Dendritic cell treated with granulocyte-macrophage colony-stimulating factor and Interleukin-4, amounts not matched to agents 40 ng/mL and 50 ng/mL, for 4 days (primary cell): Measurements from ENCODE around the gene VWF.

Source experiments
- H3K27ac Mint-ChIP-seq: one replicate; pipeline ENCODE4 v1.8.0; 2022; ENCODE audit warnings: mild to moderate bottlenecking, mixed read lengths
- H3K27me3 Mint-ChIP-seq: one replicate; pipeline ENCODE4 v1.8.0; 2022; ENCODE audit warnings: mild to moderate bottlenecking, mixed read lengths
- H3K36me3 Mint-ChIP-seq: one replicate; pipeline ENCODE4 v1.8.0; 2022; ENCODE audit warnings: low read depth, mixed read lengths
- H3K4me1 Mint-ChIP-seq: one replicate; pipeline ENCODE4 v1.8.0; 2022; ENCODE audit warnings: low read depth, mixed read lengths
- H3K4me3 Mint-ChIP-seq: one replicate; pipeline ENCODE4 v1.8.0; 2022; ENCODE audit warnings: mild to moderate bottlenecking, moderate library complexity, mixed read lengths
- H3K9me3 Mint-ChIP-seq: one replicate; pipeline ENCODE4 v1.8.0; 2022; ENCODE audit warnings: mixed read lengths
- intact Hi-C: fragments of 100-400 bp; cut with micrococcal nuclease; formaldehyde crosslinking; loops from one replicate; pipeline ENCODE4 v1.15.0; 2022

VWF gene

GRCh38 chr12:5966486-5967095, 157.9 kb downstream of the VWF start:
- no peak overlapping the region for H3K27ac Mint-ChIP-seq
- H3K4me3 Mint-ChIP-seq = no peak overlapping the region
- intact Hi-C loops = no loop called here
- no peaks in the 10 kb centered on the region for H3K9me3 Mint-ChIP-seq
- no peaks in the 10 kb centered on the region for H3K36me3 Mint-ChIP-seq
- H3K27me3 Mint-ChIP-seq = peaks cover 11% of the 10 kb centered on the region
- no peaks in the 10 kb centered on the region for H3K4me1 Mint-ChIP-seq

GRCh38 chr12:5965950-5966383, 158.5 kb downstream of the VWF start:
- Mint-ChIP-seq H3K27me3 (peaks cover 10% of the 10 kb centered on the region), H3K9me3 (no peaks in the 10 kb centered on the region), H3K4me1 (no peaks in the 10 kb centered on the region), H3K27ac (no peak overlapping the region), H3K4me3 (no peak overlapping the region), H3K36me3 (no peaks in the 10 kb centered on the region)
- intact Hi-C loops = loop anchor here (2.0 kb wide), 1 partner anchor 75 kb away; no protein-coding TSS in a partner anchor

- no peak overlapping the region for H3K27ac Mint-ChIP-seq
- no peaks in the 10 kb centered on the region for H3K36me3 Mint-ChIP-seq
- no peak overlapping the region for H3K4me3 Mint-ChIP-seq
- peaks cover 10% of the 10 kb centered on the region for H3K27me3 Mint-ChIP-seq
- intact Hi-C loops = loop anchor here (2.0 kb wide), 1 partner anchor 76 kb away; no protein-coding TSS in a partner anchor
- H3K4me1 Mint-ChIP-seq = no peaks in the 10 kb centered on the region
- H3K9me3 Mint-ChIP-seq = no peaks in the 10 kb centered on the region
These were observed 159.3 kb downstream of the VWF start for GRCh38 chr12:5964913-5965900.

- intact Hi-C loops = no loop called here
- Mint-ChIP-seq H3K27me3 (peaks cover 11% of the 10 kb centered on the region), H3K27ac (no peak overlapping the region), H3K4me1 (no peaks in the 10 kb centered on the region), H3K36me3 (no peaks in the 10 kb centered on the region), H3K9me3 (no peaks in the 10 kb centered on the region), H3K4me3 (no peak overlapping the region)
These were observed 161.0 kb downstream of the VWF start for GRCh38 chr12:5963515-5963914.

- intact Hi-C loops = no loop called here
- Mint-ChIP-seq H3K9me3 (no peaks in the 10 kb centered on the region), H3K4me1 (no peaks in the 10 kb centered on the region), H3K27ac (no peak overlapping the region), H3K27me3 (peaks cover 11% of the 10 kb centered on the region), H3K4me3 (no peak overlapping the region), H3K36me3 (no peaks in the 10 kb centered on the region)
These were observed 163.7 kb downstream of the VWF start for GRCh38 chr12:5960783-5961182.

- Mint-ChIP-seq H3K36me3 (no peaks in the 10 kb centered on the region), H3K9me3 (no peaks in the 10 kb centered on the region), H3K4me1 (no peaks in the 10 kb centered on the region), H3K27me3 (peaks cover 1% of the 10 kb centered on the region), H3K27ac (no peak overlapping the region), H3K4me3 (no peak overlapping the region)
- intact Hi-C loops = no loop called here
These were observed 167.5 kb downstream of the VWF start for GRCh38 chr12:5956987-5957386.

GRCh38 chr12:5954661-5955060, 169.8 kb downstream of the VWF start:
- intact Hi-C loops = no loop called here
- no peaks in the 10 kb centered on the region for H3K36me3 Mint-ChIP-seq
- no peak overlapping the region for H3K4me3 Mint-ChIP-seq
- no peaks in the 10 kb centered on the region for H3K9me3 Mint-ChIP-seq
- H3K4me1 Mint-ChIP-seq = no peaks in the 10 kb centered on the region
- H3K27me3 Mint-ChIP-seq = peaks cover 3% of the 10 kb centered on the region
- H3K27ac Mint-ChIP-seq = no peak overlapping the region

- Mint-ChIP-seq H3K4me3 (no peak overlapping the region), H3K4me1 (no peaks in the 10 kb centered on the region), H3K27me3 (peaks cover 2% of the 10 kb centered on the region), H3K27ac (no peak overlapping the region), H3K36me3 (no peaks in the 10 kb centered on the region), H3K9me3 (no peaks in the 10 kb centered on the region)
- intact Hi-C loops = no loop called here
These were observed 170.5 kb downstream of the VWF start for GRCh38 chr12:5953835-5954586.

- H3K27me3 Mint-ChIP-seq = peaks cover 12% of the 10 kb centered on the region
- H3K4me1 Mint-ChIP-seq = no peaks in the 10 kb centered on the region
These were observed 172.4 kb downstream of the VWF start for GRCh38 chr12:5952031-5952430.

GRCh38 chr12:5948696-5949095, 175.8 kb downstream of the VWF start:
- H3K27ac Mint-ChIP-seq = no peak overlapping the region
- intact Hi-C loops = no loop called here
- H3K36me3 Mint-ChIP-seq = no peaks in the 10 kb centered on the region
- H3K9me3 Mint-ChIP-seq = no peaks in the 10 kb centered on the region
- peaks cover 6% of the 10 kb centered on the region for H3K4me1 Mint-ChIP-seq
- no peak overlapping the region for H3K4me3 Mint-ChIP-seq
- H3K27me3 Mint-ChIP-seq = peaks cover 45% of the 10 kb centered on the region

More at GRCh38 chr12:5952031-5952430, 172.4 kb downstream of the VWF start:
- Mint-ChIP-seq H3K27ac (no peak overlapping the region), H3K9me3 (no peaks in the 10 kb centered on the region), H3K4me3 (no peak overlapping the region), H3K36me3 (no peaks in the 10 kb centered on the region)
- intact Hi-C loops = no loop called here

- no peak overlapping the region for H3K27ac Mint-ChIP-seq
These were observed 177.5 kb downstream of the VWF start for GRCh38 chr12:5947006-5947405.

GRCh38 chr12:5946388-5946787, 178.1 kb downstream of the VWF start:
- Mint-ChIP-seq H3K27me3 (peaks cover 54% of the 10 kb centered on the region), H3K4me1 (peaks cover 6% of the 10 kb centered on the region), H3K27ac (no peak overlapping the region), H3K4me3 (no peak overlapping the region), H3K9me3 (no peaks in the 10 kb centered on the region), H3K36me3 (no peaks in the 10 kb centered on the region)
- intact Hi-C loops = no loop called here

More at GRCh38 chr12:5947006-5947405, 177.5 kb downstream of the VWF start:
- no peaks in the 10 kb centered on the region for H3K9me3 Mint-ChIP-seq
- H3K4me1 Mint-ChIP-seq = peaks cover 6% of the 10 kb centered on the region
- no peak overlapping the region for H3K4me3 Mint-ChIP-seq
- H3K36me3 Mint-ChIP-seq = no peaks in the 10 kb centered on the region
- H3K27me3 Mint-ChIP-seq = peaks cover 53% of the 10 kb centered on the region
- intact Hi-C loops = no loop called here

- Mint-ChIP-seq H3K27ac (no peak within 1 kb of the TSS), H3K36me3 (no peaks in the 10 kb centered on the region), H3K4me3 (no peak within 1 kb of the TSS), H3K9me3 (no peaks in the 10 kb centered on the region), H3K27me3 (peaks cover 58% of the 10 kb centered on the region), H3K4me1 (peaks cover 6% of the 10 kb centered on the region)
- intact Hi-C loops = no loop called here
These were observed 179.1 kb downstream of the VWF start, which contains the start of gene ANO2 for GRCh38 chr12:5945071-5946008. TSS of gene ANO2 (minus strand) at chr12:5945259. CDS start at chr12:5945217, 42 bp downstream.
